ENCODE data around the gene BNC2.

GRCh38 chr9:16611983-16612382, 258.5 kb downstream of the BNC2 start:
- TF ChIP-seq POLR2A (IDR thresholded peaks at IDR 0.05; ENCODE audit: low read length) (no peak), GATA1 (IDR thresholded peaks at IDR 0.05; ENCODE audit: low read depth, low read length) (no peak)
